Activated T-cell treated with anti-CD3 and anti-CD28 coated beads, Interleukin-2, amount 50 U/mL, for 4 hours (primary cell): ENCODE data around the gene GLRX3. TPM values are rescaled to one million over a fixed set of nuclear protein-coding genes. Genes with fewer than 3 reads are reported as not detected.

Source experiments
- ATAC-seq, 2 donors: fragments of 200-7000 bp; cut with Tn5 transposase; one replicate each; pipeline ENCODE4 v1.10.0; 2021
- DNase-seq: peaks from one replicate; pipeline ENCODE4 v3.0.0-alpha.2; 2020
- H3K27me3 Mint-ChIP-seq: one replicate; pipeline ENCODE4 v1.8.0; 2021; ENCODE audit warnings: low read depth, mixed read lengths
- H3K36me3 Mint-ChIP-seq: one replicate; pipeline ENCODE4 v1.8.0; 2022; ENCODE audit warnings: mixed read lengths; ENCODE audit not compliant: insufficient read depth
- H3K4me1 Mint-ChIP-seq: one replicate; pipeline ENCODE4 v1.8.0; 2021; ENCODE audit warnings: low read depth, mixed read lengths
- H3K4me3 Mint-ChIP-seq: one replicate; pipeline ENCODE4 v1.8.0; 2021; ENCODE audit warnings: mild to moderate bottlenecking, moderate library complexity, mixed read lengths
- H3K9me3 Mint-ChIP-seq: one replicate; pipeline ENCODE4 v1.8.0; 2021; ENCODE audit warnings: mixed read lengths
- total RNA-seq, 3 donors: library from RNA; stranded (reverse); gene quantifications; one replicate each; pipeline ENCODE4 v1.2.1, GENCODE V29; 2021

GLRX3 gene
- total RNA-seq, 3 donors from 2014 or later = 170 to 178 (median 172) TPM

DNA sequence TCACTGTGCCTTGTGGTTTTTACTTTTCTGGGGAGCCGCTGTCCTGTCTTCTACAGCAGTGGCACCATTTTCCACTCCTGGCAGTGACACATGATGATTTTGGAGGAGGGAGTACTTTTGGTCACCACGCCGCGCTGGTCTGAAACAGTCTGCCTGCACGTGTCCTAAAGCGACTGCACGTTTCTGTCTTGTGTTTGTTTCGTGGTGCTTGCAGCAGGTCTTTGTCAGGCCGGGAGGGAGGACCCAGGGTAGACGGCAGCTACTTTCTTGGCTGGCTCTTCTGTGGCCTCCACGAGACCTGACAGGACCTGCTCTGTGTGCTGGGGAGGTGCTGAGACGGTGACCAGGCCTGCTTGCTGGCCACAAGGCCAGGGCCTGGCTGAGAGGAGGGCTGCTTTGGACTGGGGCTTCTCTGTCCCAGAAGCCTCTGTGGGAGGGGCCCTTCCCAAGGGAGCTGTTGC is 82.0 kb downstream of the GLRX3 start:
- Mint-ChIP-seq H3K36me3 (no peaks in the 10 kb centered on the region), H3K4me1 (no peaks in the 10 kb centered on the region), H3K4me3 (no peak overlapping the region), H3K9me3 (no peaks in the 10 kb centered on the region), H3K27me3 (no peaks in the 10 kb centered on the region)
- ATAC-seq (no peak), DNase-seq (no peak)

DNA sequence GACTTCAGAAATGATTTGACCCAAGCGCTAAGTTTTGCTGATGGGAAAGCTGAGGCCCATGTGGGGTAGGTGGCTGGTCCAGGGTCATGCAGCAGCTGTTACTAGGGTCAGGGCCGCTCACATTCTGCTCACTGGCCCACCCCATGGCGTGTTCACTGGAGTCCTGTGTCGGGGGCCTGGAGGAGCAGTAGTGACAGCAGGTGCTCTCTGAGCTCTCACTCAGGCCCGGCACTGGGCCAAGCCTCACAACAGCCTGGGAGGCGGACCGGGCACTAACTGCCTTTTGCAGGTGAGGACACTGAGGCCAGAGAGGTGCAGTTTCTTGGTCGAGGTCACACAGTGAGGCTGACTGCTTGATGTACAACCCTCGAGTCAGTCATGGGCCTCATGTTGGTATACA is 82.7 kb downstream of the GLRX3 start:
- no peaks in the 10 kb centered on the region for H3K27me3 Mint-ChIP-seq
- no peak overlapping the region for H3K4me3 Mint-ChIP-seq
- H3K9me3 Mint-ChIP-seq = no peaks in the 10 kb centered on the region
- no peaks in the 10 kb centered on the region for H3K36me3 Mint-ChIP-seq
- ATAC-seq (no peak), DNase-seq (no peak)
- no peaks in the 10 kb centered on the region for H3K4me1 Mint-ChIP-seq

DNA sequence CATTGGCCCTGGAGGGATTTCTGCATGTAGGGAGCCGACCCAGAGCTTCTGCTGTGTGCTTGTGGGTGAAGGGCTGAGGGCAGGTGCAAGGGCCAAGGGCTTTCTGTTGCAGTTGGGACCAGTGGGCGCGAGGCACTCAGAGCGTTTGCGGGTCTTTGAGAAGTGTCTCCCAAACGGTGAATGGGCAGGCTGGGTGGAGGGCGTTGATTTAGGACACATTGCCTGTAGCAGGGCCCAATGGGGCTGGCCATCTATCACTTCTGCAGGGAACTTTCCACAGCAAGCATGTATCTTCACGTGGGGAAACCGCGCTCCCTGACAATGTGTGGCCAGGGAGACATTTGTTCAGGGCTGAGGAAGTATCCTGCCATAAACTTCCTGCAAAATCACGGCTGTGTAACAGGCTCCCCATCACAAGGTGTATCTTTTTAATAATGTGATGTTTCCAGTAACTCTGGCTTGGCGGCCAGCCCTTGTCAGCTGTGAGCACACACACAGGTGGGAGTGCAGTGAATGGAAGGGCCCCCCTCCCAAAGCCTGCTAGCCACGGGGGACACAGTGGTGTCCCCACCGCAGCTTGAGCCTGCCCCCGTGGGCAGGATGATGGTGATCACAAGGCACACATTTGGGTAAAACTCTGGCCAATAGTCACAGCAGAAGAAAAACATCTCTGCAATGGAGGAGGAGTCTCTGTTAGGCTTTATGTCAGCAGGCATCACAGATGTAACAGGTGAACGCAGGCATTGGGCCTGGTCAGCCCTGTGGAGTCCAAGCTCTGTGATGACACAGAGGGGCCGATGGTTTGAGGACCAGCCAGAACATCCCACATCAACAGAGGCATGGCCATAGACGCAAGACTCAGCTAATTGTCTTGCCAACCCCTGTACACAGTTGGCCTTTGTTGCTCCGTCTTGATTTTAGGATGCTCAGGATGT is 84.3 kb downstream of the GLRX3 start:
- H3K4me3 Mint-ChIP-seq = no peak overlapping the region
- H3K4me1 Mint-ChIP-seq = no peaks in the 10 kb centered on the region
- H3K27me3 Mint-ChIP-seq = no peaks in the 10 kb centered on the region
- ATAC-seq = no peak
- H3K9me3 Mint-ChIP-seq = no peaks in the 10 kb centered on the region
- no peak for DNase-seq
- no peaks in the 10 kb centered on the region for H3K36me3 Mint-ChIP-seq

DNA sequence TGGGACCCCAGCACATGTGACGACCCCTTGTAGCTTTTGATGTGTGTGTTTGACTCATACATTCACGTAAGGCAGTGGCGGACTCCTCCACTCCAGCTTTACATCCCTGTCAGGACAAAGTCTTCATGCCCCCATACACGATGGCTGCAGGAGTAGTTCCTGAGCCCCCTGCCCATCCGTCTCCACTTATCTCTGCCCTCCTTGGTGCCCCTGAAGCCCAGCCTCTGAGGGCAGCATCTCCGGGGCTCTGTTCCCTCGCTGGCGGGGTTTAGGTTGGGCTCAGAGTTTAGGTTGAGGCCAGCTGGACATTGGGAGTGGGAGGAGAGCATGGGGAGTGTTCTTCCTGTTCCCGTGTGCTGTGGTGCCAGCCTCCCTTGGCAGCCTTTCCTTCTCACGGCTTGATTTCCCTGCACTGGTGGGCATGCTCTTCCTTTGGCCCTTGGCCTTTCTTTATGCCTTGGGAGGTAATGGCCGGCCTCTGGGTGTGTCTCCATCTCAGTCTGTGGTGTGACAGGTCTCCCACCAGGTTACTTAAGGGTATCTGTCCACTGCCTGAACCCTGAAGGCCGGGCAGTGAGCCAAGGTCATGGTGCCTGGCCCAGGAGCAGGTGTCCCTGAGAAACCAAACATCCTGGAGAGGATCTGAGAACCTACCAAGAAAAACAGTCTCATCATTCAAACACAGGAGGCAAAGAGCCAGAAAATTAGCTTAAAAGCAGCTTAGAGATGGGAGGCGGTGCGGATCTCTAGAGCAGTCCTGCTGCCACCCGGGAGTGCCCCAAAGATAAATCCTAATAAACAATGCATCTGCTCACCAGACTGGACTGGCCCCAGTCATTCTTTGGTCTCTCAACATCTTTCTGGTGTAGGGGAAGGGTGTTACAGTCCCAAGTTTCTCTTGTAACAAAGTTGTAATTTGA is 85.5 kb downstream of the GLRX3 start:
- DNase-seq = no peak
- Mint-ChIP-seq H3K4me3 (no peak overlapping the region), H3K4me1 (no peaks in the 10 kb centered on the region), H3K36me3 (peaks cover 3% of the 10 kb centered on the region), H3K9me3 (no peaks in the 10 kb centered on the region), H3K27me3 (no peaks in the 10 kb centered on the region)
- ATAC-seq = no peak

DNA sequence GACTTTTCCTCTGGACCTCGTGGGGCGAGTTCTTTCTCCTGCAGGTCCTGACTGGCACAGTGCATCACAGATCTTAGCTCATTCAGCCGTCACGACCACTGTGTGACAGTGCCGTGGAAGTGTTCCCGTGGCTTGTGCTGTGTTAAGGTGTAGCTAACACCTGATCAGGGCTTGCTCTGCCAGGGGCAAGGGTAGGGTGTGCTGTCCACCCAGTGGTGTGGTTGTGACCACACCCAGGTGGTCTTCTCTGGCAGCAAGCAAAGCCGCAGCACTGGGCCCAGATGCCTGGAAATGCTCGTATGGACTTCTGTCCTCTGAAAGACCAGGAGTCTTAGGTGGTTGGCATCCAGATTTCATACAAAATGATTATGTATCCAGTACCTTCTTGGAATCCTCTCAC is 86.2 kb downstream of the GLRX3 start:
- no peak for ATAC-seq
- Mint-ChIP-seq H3K9me3 (peaks cover 4% of the 10 kb centered on the region), H3K27me3 (no peaks in the 10 kb centered on the region), H3K4me3 (no peak overlapping the region), H3K36me3 (peaks cover 8% of the 10 kb centered on the region), H3K4me1 (no peaks in the 10 kb centered on the region)
- no peak for DNase-seq

DNA sequence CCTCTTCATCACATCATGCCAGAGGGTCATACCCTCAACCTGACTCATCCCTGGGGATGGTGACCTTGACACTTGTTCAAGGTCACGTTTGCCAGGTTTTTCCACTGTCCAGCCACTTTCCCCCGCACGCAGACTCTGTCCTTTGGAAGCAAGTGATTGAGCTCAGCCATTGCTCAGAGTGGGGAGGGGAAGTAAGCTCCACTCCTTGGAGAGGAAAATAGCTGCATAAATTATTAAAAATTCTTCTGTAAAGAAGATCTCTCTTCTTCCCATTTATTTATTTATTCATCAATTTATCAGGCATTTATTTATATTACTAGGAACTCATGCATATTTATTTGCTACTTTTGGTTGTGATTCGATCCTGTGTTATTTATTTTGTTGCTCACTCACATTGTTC is 88.0 kb downstream of the GLRX3 start:
- Mint-ChIP-seq H3K4me3 (no peak overlapping the region), H3K27me3 (no peaks in the 10 kb centered on the region), H3K9me3 (peaks cover 9% of the 10 kb centered on the region), H3K36me3 (peaks cover 9% of the 10 kb centered on the region), H3K4me1 (no peaks in the 10 kb centered on the region)
- no peak for DNase-seq
- no peak for ATAC-seq

DNA sequence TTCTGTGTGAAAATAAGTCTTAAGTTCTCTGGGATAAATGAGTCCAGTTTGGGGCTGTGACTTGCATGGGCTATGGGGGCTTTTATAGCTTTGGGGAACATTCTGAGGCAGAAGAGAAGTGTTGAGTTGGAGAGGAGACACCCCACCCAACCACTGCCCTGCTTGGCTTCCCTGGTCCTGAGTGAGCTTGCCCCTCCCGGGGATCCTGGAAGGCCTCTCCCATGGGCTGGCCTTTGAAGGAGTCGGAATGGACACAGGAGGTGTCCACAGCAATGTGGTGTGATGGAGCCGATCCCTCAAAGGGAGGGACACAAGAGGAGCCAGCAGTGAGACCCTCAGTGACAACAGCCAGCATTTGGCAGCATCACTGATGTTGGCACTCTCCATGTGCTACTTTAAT is 89.8 kb downstream of the GLRX3 start:
- H3K4me3 Mint-ChIP-seq = no peak overlapping the region
- H3K4me1 Mint-ChIP-seq = no peaks in the 10 kb centered on the region
- peaks cover 9% of the 10 kb centered on the region for H3K9me3 Mint-ChIP-seq
- no peak for ATAC-seq
- H3K36me3 Mint-ChIP-seq = peaks cover 9% of the 10 kb centered on the region
- H3K27me3 Mint-ChIP-seq = no peaks in the 10 kb centered on the region
- DNase-seq = no peak

DNA sequence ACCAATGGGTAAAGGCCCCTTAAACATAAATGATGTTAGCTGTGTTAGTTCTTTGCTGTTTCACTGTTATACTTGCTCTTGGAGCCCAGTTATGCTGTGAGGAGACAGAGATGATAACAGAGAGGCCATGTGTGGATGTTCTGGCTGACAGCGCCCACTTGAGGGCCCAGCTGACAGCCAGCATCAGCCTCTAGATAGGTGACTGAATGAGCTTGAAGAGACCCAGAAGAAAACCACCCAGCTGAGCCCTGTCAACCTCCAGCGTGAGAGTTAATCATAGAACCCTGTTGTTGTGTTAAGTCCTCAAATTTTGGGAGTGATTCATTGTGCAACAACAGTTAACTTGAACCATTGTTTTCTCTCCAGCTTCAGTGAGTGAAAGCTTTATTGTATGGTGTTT is 91.7 kb downstream of the GLRX3 start:
- Mint-ChIP-seq H3K36me3 (peaks cover 9% of the 10 kb centered on the region), H3K4me1 (no peaks in the 10 kb centered on the region), H3K9me3 (peaks cover 9% of the 10 kb centered on the region), H3K27me3 (no peaks in the 10 kb centered on the region), H3K4me3 (no peak overlapping the region)
- ATAC-seq (no peak), DNase-seq (no peak)

Other genes with a start within 250 kb of the GLRX3 start
- not detected for gene EBF3, start 172.1 kb upstream of the GLRX3 start, total RNA-seq
- 1 to 10 TPM; 3.0 to 4.5 (median 4.2) TPM for gene C10orf143, start 25.6 kb upstream of the GLRX3 start, total RNA-seq